Measurements from ENCODE around the gene NXNL2.
A peak's percentile ranks its signal among the peaks of the same experiment; 100 is the strongest.

Gene NXNL2

DNA sequence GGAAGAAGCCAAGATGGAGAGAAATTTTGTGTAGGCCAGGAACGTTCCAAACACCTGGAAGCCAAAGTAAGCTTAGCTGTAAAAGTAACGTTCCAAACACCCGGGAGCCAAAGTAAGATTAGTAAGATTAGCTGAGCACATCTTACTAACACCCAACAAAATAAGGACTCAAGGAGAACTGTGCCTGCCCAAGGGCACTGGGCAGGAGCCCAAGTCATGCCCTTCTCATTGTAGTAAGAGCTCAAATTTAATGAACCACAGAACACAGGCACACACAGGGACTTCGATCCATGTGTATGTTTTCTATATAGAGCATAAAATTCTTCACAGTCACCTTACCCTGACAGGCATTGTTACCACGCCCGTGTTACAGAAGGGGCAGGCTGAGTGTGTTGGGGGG is 36.1 kb upstream of the NXNL2 start:
- peaks cover 6% of the 10 kb centered on the region for H3K79me1 ChIP-seq (ENCODE audit: low read length)
- H3K18ac ChIP-seq (ENCODE audit: low read length) = no peak overlapping the region
- H3K9me3 ChIP-seq (ENCODE audit: insufficient read depth, low read depth, low read length) = no peaks in the 10 kb centered on the region
- DNase-seq = no peak
- no peak overlapping the region for H3K4me2 ChIP-seq (ENCODE audit: low read length)
- peaks cover 9 to 12% of the 10 kb centered on the region in 2 experiments for H3K4me1 ChIP-seq (ENCODE audit: control insufficient read depth in 1 of 2, insufficient read depth in 2 of 2, low read length in 2 of 2)
- H4K8ac ChIP-seq (ENCODE audit: low read depth, low read length) = no peak overlapping the region
- no peak overlapping the region for H3K4ac ChIP-seq (ENCODE audit: low read depth, low read length)
- no peaks in the 10 kb centered on the region for H3K36me3 ChIP-seq (ENCODE audit: control insufficient read depth in 1 of 2, insufficient read depth in 2 of 2, low read length in 2 of 2)
- H3K79me2 ChIP-seq (ENCODE audit: control insufficient read depth, insufficient read depth, low read length, poor library complexity) = no peaks in the 10 kb centered on the region
- no peak overlapping the region for H3K27ac ChIP-seq (ENCODE audit: low read depth, low read length)
- no peak overlapping the region for H3K14ac ChIP-seq (ENCODE audit: low read length)
- H2BK12ac ChIP-seq (ENCODE audit: low read length) = no peak overlapping the region
- H4K12ac ChIP-seq (ENCODE audit: low read depth, low read length) = no peak overlapping the region
- no peak overlapping the region for H4K91ac ChIP-seq (ENCODE audit: low read depth, low read length)
- no peaks in the 10 kb centered on the region for H3K27me3 ChIP-seq (ENCODE audit: insufficient read depth, low read length)
- H2BK120ac ChIP-seq (ENCODE audit: insufficient read depth, low read length, poor library complexity) = no peak overlapping the region
- no peak overlapping the region for H3K23ac ChIP-seq (ENCODE audit: low read length)
- WGBS (ENCODE audit: extremely low coverage, insufficient coverage, insufficient read length) = no CpG with 5 or more reads among the region's 6 CpGs
- no peak overlapping the region for H3K9ac ChIP-seq (ENCODE audit: low read length)
- no peak overlapping the region for H2AFZ ChIP-seq (ENCODE audit: insufficient read depth, low read length, poor library complexity)
- H2BK5ac ChIP-seq (ENCODE audit: low read depth, low read length, poor library complexity) = no peak overlapping the region
- H2AK5ac ChIP-seq (ENCODE audit: low read length) = no peak overlapping the region
- H3K4me3 ChIP-seq (ENCODE audit: low read depth, low read length) = no peak overlapping the region

- Histone ChIP-seq H2BK120ac (ENCODE audit: insufficient read depth, low read length, poor library complexity) (no peak overlapping the region), H3K79me2 (ENCODE audit: control insufficient read depth, insufficient read depth, low read length, poor library complexity) (no peaks in the 10 kb centered on the region), H3K36me3 (ENCODE audit: control insufficient read depth in 1 of 2, insufficient read depth in 2 of 2, low read length in 2 of 2) (no peaks in the 10 kb centered on the region), H3K4me1 (ENCODE audit: control insufficient read depth in 1 of 2, insufficient read depth in 2 of 2, low read length in 2 of 2) (peaks cover 9 to 12% of the 10 kb centered on the region in 2 experiments), H3K9me3 (ENCODE audit: insufficient read depth, low read depth, low read length) (peaks cover 2% of the 10 kb centered on the region), H3K14ac (ENCODE audit: low read length) (no peak overlapping the region), H4K91ac (ENCODE audit: low read depth, low read length) (no peak overlapping the region), H2BK5ac (ENCODE audit: low read depth, low read length, poor library complexity) (no peak overlapping the region), H3K4ac (ENCODE audit: low read depth, low read length) (no peak overlapping the region), H3K23ac (ENCODE audit: low read length) (no peak overlapping the region), H3K9ac (ENCODE audit: low read length) (no peak overlapping the region), H3K79me1 (ENCODE audit: low read length) (peaks cover 6% of the 10 kb centered on the region), H4K12ac (ENCODE audit: low read depth, low read length) (no peak overlapping the region), H2BK12ac (ENCODE audit: low read length) (no peak overlapping the region), H2AK5ac (ENCODE audit: low read length) (no peak overlapping the region), H3K4me2 (ENCODE audit: low read length) (no peak overlapping the region), H2AFZ (ENCODE audit: insufficient read depth, low read length, poor library complexity) (no peak overlapping the region), H3K18ac (ENCODE audit: low read length) (no peak overlapping the region), H4K8ac (ENCODE audit: low read depth, low read length) (no peak overlapping the region), H3K4me3 (ENCODE audit: low read depth, low read length) (no peak overlapping the region), H3K27ac (ENCODE audit: low read depth, low read length) (no peak overlapping the region), H3K27me3 (ENCODE audit: insufficient read depth, low read length) (no peaks in the 10 kb centered on the region)
- WGBS (ENCODE audit: extremely low coverage, insufficient coverage, insufficient read length) = no CpG with 5 or more reads among the region's 5 CpGs
- no peak for DNase-seq
Measured at GRCh38 chr9:88501086-88501485, 33.9 kb upstream of the NXNL2 start.

DNA sequence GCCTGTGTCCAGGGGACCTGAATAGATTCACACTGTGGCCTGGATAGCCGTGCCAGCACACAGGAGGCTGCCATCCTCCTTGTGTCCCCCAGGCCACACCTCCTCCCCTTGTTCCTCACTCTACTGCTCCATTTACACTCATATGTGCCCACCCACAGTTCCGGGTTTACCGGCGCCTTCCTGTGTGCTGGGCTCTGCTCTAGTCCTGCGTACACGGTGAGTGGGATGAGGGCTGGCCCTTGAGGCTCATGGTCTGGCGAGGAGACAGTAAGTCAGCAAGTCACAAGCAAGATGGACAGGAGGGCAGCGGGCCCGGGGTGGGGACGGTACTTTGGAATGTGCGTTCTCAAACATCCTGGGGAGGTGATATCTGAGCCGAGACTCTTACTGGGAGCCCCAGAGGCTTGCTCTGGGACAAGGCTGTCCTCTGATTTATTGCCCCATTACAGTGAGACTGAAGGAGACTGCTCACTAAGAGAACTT is 32.4 kb upstream of the NXNL2 start:
- H3K23ac ChIP-seq (ENCODE audit: low read length) = no peak overlapping the region
- peaks cover 6% of the 10 kb centered on the region for H3K79me1 ChIP-seq (ENCODE audit: low read length)
- DNase-seq = no peak
- peak overlapping the region; percentile 8 for H4K91ac ChIP-seq (ENCODE audit: low read depth, low read length)
- H3K4me1 ChIP-seq (ENCODE audit: control insufficient read depth in 1 of 2, insufficient read depth in 2 of 2, low read length in 2 of 2) = peaks cover 9 to 12% of the 10 kb centered on the region in 2 experiments
- no peak overlapping the region for H3K4ac ChIP-seq (ENCODE audit: low read depth, low read length)
- no peak overlapping the region for H3K27ac ChIP-seq (ENCODE audit: low read depth, low read length)
- H3K14ac ChIP-seq (ENCODE audit: low read length) = no peak overlapping the region
- H4K8ac ChIP-seq (ENCODE audit: low read depth, low read length) = no peak overlapping the region
- no peak overlapping the region for H3K4me2 ChIP-seq (ENCODE audit: low read length)
- no peaks in the 10 kb centered on the region for H3K36me3 ChIP-seq (ENCODE audit: control insufficient read depth in 1 of 2, insufficient read depth in 2 of 2, low read length in 2 of 2)
- WGBS (ENCODE audit: extremely low coverage, insufficient coverage, insufficient read length) = no CpG with 5 or more reads among the region's 12 CpGs
- H2AFZ ChIP-seq (ENCODE audit: insufficient read depth, low read length, poor library complexity) = no peak overlapping the region
- H3K9ac ChIP-seq (ENCODE audit: low read length) = no peak overlapping the region
- no peak overlapping the region for H2AK5ac ChIP-seq (ENCODE audit: low read length)
- H3K27me3 ChIP-seq (ENCODE audit: insufficient read depth, low read length) = no peaks in the 10 kb centered on the region
- no peak overlapping the region for H3K4me3 ChIP-seq (ENCODE audit: low read depth, low read length)
- no peak overlapping the region for H4K12ac ChIP-seq (ENCODE audit: low read depth, low read length)
- peaks cover 2% of the 10 kb centered on the region for H3K9me3 ChIP-seq (ENCODE audit: insufficient read depth, low read depth, low read length)
- H2BK5ac ChIP-seq (ENCODE audit: low read depth, low read length, poor library complexity) = no peak overlapping the region
- no peaks in the 10 kb centered on the region for H3K79me2 ChIP-seq (ENCODE audit: control insufficient read depth, insufficient read depth, low read length, poor library complexity)
- H2BK120ac ChIP-seq (ENCODE audit: insufficient read depth, low read length, poor library complexity) = no peak overlapping the region
- H2BK12ac ChIP-seq (ENCODE audit: low read length) = no peak overlapping the region
- H3K18ac ChIP-seq (ENCODE audit: low read length) = no peak overlapping the region

DNA sequence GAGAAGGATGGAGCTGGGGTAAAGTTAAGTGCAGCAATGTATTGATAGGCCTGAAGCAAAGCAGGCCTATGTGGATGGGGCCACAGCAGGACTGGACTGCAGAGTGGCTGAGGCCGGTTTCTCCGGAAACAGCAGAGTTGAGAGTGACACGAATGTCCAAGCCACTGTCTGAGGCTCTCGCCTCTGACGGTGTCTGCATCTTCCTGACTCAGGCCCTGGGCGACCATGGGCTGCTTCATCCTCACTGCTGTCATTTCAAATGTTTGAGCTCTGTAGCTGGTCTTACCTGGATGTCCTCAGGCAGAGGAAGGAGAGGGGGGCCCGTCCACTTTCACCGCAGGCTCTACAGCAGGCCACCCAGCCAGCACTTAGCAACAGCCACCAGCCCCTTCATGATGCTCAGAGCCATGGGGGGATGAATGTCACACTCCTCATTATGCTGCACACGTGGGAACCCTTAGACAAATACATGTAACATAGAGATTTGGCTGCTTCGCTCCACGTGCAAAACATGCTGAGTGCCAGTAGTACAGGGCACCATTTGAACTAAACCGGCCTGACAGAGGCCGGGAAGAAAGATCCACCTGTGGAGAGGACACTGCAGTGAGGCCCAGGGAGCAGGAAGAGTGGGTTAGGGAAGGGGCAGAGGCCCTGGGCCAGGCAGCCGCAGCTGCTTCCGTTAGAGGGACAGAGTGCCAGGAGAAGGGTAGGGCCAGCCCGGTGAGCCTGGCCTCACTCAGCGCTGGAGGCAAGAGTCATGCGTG is 31.7 kb upstream of the NXNL2 start:
- no peak overlapping the region for H3K18ac ChIP-seq (ENCODE audit: low read length)
- H3K9ac ChIP-seq (ENCODE audit: low read length) = no peak overlapping the region
- H3K27ac ChIP-seq (ENCODE audit: low read depth, low read length) = no peak overlapping the region
- no CpG with 5 or more reads among the region's 18 CpGs for WGBS (ENCODE audit: extremely low coverage, insufficient coverage, insufficient read length)
- no peak overlapping the region for H2BK5ac ChIP-seq (ENCODE audit: low read depth, low read length, poor library complexity)
- no peak for DNase-seq
- no peak overlapping the region for H4K12ac ChIP-seq (ENCODE audit: low read depth, low read length)
- H2AK5ac ChIP-seq (ENCODE audit: low read length) = no peak overlapping the region
- no peak overlapping the region for H2BK12ac ChIP-seq (ENCODE audit: low read length)
- H2AFZ ChIP-seq (ENCODE audit: insufficient read depth, low read length, poor library complexity) = no peak overlapping the region
- H3K23ac ChIP-seq (ENCODE audit: low read length) = no peak overlapping the region
- no peak overlapping the region for H2BK120ac ChIP-seq (ENCODE audit: insufficient read depth, low read length, poor library complexity)
- H3K4me2 ChIP-seq (ENCODE audit: low read length) = no peak overlapping the region
- no peak overlapping the region for H4K8ac ChIP-seq (ENCODE audit: low read depth, low read length)
- peaks cover 2% of the 10 kb centered on the region for H3K9me3 ChIP-seq (ENCODE audit: insufficient read depth, low read depth, low read length)
- H4K91ac ChIP-seq (ENCODE audit: low read depth, low read length) = no peak overlapping the region
- H3K79me1 ChIP-seq (ENCODE audit: low read length) = peaks cover 6% of the 10 kb centered on the region
- H3K36me3 ChIP-seq (ENCODE audit: control insufficient read depth in 1 of 2, insufficient read depth in 2 of 2, low read length in 2 of 2) = no peaks in the 10 kb centered on the region
- H3K14ac ChIP-seq (ENCODE audit: low read length) = no peak overlapping the region
- H3K4me3 ChIP-seq (ENCODE audit: low read depth, low read length) = no peak overlapping the region
- H3K27me3 ChIP-seq (ENCODE audit: insufficient read depth, low read length) = no peaks in the 10 kb centered on the region
- no peaks in the 10 kb centered on the region for H3K79me2 ChIP-seq (ENCODE audit: control insufficient read depth, insufficient read depth, low read length, poor library complexity)
- no peak overlapping the region for H3K4ac ChIP-seq (ENCODE audit: low read depth, low read length)
- peaks cover 9 to 12% of the 10 kb centered on the region in 2 experiments for H3K4me1 ChIP-seq (ENCODE audit: control insufficient read depth in 1 of 2, insufficient read depth in 2 of 2, low read length in 2 of 2)
